IPS DF 4.7 (cell line): ENCODE data around the gene KICS2.

Experiments
- DNase-seq: peaks from one replicate; pipeline ENCODE4 v3.0.0-alpha.2; 2013; ENCODE audit warnings: low spot score; ENCODE audit errors: extremely low read depth

The KICS2 gene

GRCh38 chr12:64175254-64175945, 46.7 kb downstream of the KICS2 start:
- no peak for DNase-seq

GRCh38 chr12:64173456-64173855, 48.6 kb downstream of the KICS2 start:
- DNase-seq = no peak
